OCI-LY7 (cell line): Measurements from ENCODE around the gene HSPH1. TPM values are rescaled to one million over a fixed set of nuclear protein-coding genes. Genes with fewer than 3 reads are reported as not detected.

Experiments
- BruUV-seq: library from RNA; stranded (reverse); fragments of 400-500 nt; replicated peaks from 2 replicates; lab custom pipeline; 2021; lab: Mats Ljungman, UMichigan
- CTCF ChIA-PET: fragments of 300-600 bp; sonication (Branson Sonifier 250); formaldehyde crosslinking; loops from one replicate; lab custom pipeline; 2022; ENCODE audit warnings: antibody characterized with exemption; ENCODE audit not compliant: unreplicated experiment; lab: Charles Lee
- POLR2A ChIA-PET: fragments of 300-600 bp; sonication (Branson Sonifier 250); formaldehyde crosslinking; loops from one replicate; lab custom pipeline; 2022; ENCODE audit warnings: antibody characterized with exemption; lab: Charles Lee
- DNase-seq: peaks from one replicate; pipeline ENCODE4 v3.0.0-alpha.2; 2015; ENCODE audit warnings: low spot score
- H2AFZ ChIP-seq: fragments of 200-600 bp; sonication (generic), shearing (Covaris generic); 2 replicates; pipeline ENCODE4 v1.6.1; 2014; ENCODE audit warnings: mild to moderate bottlenecking, antibody characterized with exemption, low read length, moderate library complexity
- H3K27ac ChIP-seq: fragments of 200-600 bp; sonication (generic); 2 replicates; pipeline ENCODE4 v1.5.1; 2014; ENCODE audit warnings: mixed run types, low read depth, mild to moderate bottlenecking, moderate library complexity, low read length, inconsistent platforms; ENCODE audit not compliant: poor library complexity, severe bottlenecking
- H3K36me3 ChIP-seq: fragments of 200-600 bp; sonication (generic); 2 replicates; pipeline ENCODE4 v1.6.1; 2014; ENCODE audit warnings: mild to moderate bottlenecking, antibody characterized with exemption, low read length, moderate library complexity, mixed read lengths; ENCODE audit not compliant: insufficient read depth
- H3K4me1 ChIP-seq: fragments of 200-600 bp; sonication (generic); 2 replicates; pipeline ENCODE4 v1.5.1; 2014; ENCODE audit warnings: mild to moderate bottlenecking, low read length; ENCODE audit not compliant: insufficient read depth, poor library complexity, severe bottlenecking
- H3K4me2 ChIP-seq: fragments of 200-600 bp; sonication (generic); 2 replicates; pipeline ENCODE4 v1.6.1; 2014; ENCODE audit warnings: mild to moderate bottlenecking, low read length
- H3K4me3 ChIP-seq: fragments of 200-600 bp; sonication (generic); 2 replicates; pipeline ENCODE4 v1.5.1; 2014; ENCODE audit warnings: mild to moderate bottlenecking, low read depth, low read length; ENCODE audit not compliant: poor library complexity, severe bottlenecking
- H3K79me2 ChIP-seq: fragments of 200-600 bp; sonication (generic); 2 replicates; pipeline ENCODE4 v1.6.1; 2016; ENCODE audit warnings: low read depth, mild to moderate bottlenecking, low read length, moderate library complexity, mixed read lengths; ENCODE audit not compliant: insufficient read depth
- H3K9me2 ChIP-seq: fragments of 200-600 bp; sonication (generic); 2 replicates; pipeline ENCODE4 v1.6.1; 2016; ENCODE audit warnings: mild to moderate bottlenecking, low read length, mixed read lengths; ENCODE audit not compliant: insufficient read depth
- H3K9me3 ChIP-seq: fragments of 200-600 bp; sonication (generic); 2 replicates; pipeline ENCODE4 v1.6.1; 2014; ENCODE audit warnings: mild to moderate bottlenecking, mixed run types, low read length, mixed read lengths
- H4K20me1 ChIP-seq: fragments of 200-600 bp; sonication (generic); 2 replicates; pipeline ENCODE4 v1.6.1; 2014; ENCODE audit warnings: mild to moderate bottlenecking, antibody characterized with exemption, low read length, moderate library complexity, mixed read lengths; ENCODE audit not compliant: insufficient read depth
- EZH2phosphoT487 ChIP-seq: fragments of 200-600 bp; sonication (generic); IDR thresholded peaks from 2 replicates; pipeline ENCODE4 v1.6.1; 2018; ENCODE audit warnings: low read depth, borderline replicate concordance, mild to moderate bottlenecking, mixed run types, antibody characterized with exemption, low read length, moderate library complexity, mixed read lengths
- intact Hi-C: fragments of 100-400 bp; cut with micrococcal nuclease; formaldehyde crosslinking; loops from one replicate; pipeline ENCODE4 v1.10.0; 2022; ENCODE audit not compliant: unreplicated experiment
- total RNA-seq, 2 experiments: library from RNA; depleted of rRNA in 1 of 2; stranded (reverse); fragments of >200 nt in 1 of 2; shearing (Covaris generic) in 1 of 2; gene quantifications; 2 replicates each; pipeline ENCODE4 v1.2.3, GENCODE V29; 2014 to 2022
- TF ChIP-seq, protein P1 (sequence below): fragments of 200-600 bp; sonication (generic); conservative IDR thresholded peaks from 2 replicates; pipeline ENCODE4 v1.5.1; 2014; ENCODE audit warnings: mild to moderate bottlenecking, antibody characterized with exemption, low read length, moderate library complexity, mixed read lengths

HSPH1 gene
- total RNA-seq, 2 experiments from 2014 or later: 89.6 to 176 TPM

DNA sequence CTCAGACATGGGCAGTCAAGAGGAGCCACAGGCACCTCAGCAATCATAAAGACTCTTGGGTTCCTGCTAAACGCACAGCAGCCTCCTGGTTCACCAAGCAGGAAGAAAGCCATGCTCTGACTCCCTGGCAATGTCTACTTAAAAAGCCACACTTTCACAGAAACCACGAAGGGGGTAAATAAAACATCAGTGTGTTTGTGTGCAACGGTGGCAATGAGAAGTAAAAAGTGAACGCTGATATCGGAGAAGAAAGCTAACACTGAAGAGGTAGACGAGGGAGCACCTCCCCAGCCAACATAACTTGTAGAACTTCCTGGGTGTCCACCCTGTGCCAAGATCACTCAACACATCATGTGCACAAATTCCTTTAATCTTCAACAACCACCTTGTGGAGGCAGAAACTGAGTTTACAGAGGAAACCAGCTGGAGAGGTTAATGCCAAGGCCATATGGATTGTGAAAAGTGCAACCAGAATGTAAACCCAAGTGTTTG lies 30.2 kb downstream of the HSPH1 start:
- BruUV-seq: no TSS peak
- intact Hi-C loops: no loop called here
- Histone ChIP-seq H3K79me2 (no peaks in the 10 kb centered on the region), H4K20me1 (peaks cover 8% of the 10 kb centered on the region; the same call in 1 of the 2 replicates), H3K36me3 (peaks cover 34% of the 10 kb centered on the region), H3K9me2 (no peaks in the 10 kb centered on the region), H3K4me1 (no peaks in the 10 kb centered on the region), H3K4me3 (no peak overlapping the region), H2AFZ (no peak overlapping the region), H3K27ac (no peak overlapping the region), H3K4me2 (no peak overlapping the region), H3K9me3 (no peaks in the 10 kb centered on the region)
- TF ChIP-seq EZH2phosphoT487: no peak
- TF ChIP-seq, protein P1, sequence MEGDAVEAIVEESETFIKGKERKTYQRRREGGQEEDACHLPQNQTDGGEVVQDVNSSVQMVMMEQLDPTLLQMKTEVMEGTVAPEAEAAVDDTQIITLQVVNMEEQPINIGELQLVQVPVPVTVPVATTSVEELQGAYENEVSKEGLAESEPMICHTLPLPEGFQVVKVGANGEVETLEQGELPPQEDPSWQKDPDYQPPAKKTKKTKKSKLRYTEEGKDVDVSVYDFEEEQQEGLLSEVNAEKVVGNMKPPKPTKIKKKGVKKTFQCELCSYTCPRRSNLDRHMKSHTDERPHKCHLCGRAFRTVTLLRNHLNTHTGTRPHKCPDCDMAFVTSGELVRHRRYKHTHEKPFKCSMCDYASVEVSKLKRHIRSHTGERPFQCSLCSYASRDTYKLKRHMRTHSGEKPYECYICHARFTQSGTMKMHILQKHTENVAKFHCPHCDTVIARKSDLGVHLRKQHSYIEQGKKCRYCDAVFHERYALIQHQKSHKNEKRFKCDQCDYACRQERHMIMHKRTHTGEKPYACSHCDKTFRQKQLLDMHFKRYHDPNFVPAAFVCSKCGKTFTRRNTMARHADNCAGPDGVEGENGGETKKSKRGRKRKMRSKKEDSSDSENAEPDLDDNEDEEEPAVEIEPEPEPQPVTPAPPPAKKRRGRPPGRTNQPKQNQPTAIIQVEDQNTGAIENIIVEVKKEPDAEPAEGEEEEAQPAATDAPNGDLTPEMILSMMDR: no peak
- POLR2A ChIA-PET: no interaction called here
- CTCF ChIA-PET: no interaction called here
- DNase-seq: peak; percentile 4

GRCh38 chr13:31129419-31129818 lies 32.3 kb downstream of the HSPH1 start:
- no peak overlapping the region for H3K4me3 ChIP-seq
- no peaks in the 10 kb centered on the region for H3K9me2 ChIP-seq
- no peak overlapping the region for H3K4me2 ChIP-seq
- no peak overlapping the region for H2AFZ ChIP-seq
- no peaks in the 10 kb centered on the region for H3K79me2 ChIP-seq
- BruUV-seq: no TSS peak
- H3K36me3 ChIP-seq: peaks cover 13% of the 10 kb centered on the region; the same call in 1 of the 2 replicates
- H4K20me1 ChIP-seq: no peaks in the 10 kb centered on the region
- no peak for TF ChIP-seq EZH2phosphoT487
- POLR2A ChIA-PET: no interaction called here
- H3K9me3 ChIP-seq: no peaks in the 10 kb centered on the region
- H3K4me1 ChIP-seq: no peaks in the 10 kb centered on the region
- intact Hi-C loops: no loop called here
- CTCF ChIA-PET: no interaction called here
- no peak overlapping the region for H3K27ac ChIP-seq
- no peak for DNase-seq

DNA sequence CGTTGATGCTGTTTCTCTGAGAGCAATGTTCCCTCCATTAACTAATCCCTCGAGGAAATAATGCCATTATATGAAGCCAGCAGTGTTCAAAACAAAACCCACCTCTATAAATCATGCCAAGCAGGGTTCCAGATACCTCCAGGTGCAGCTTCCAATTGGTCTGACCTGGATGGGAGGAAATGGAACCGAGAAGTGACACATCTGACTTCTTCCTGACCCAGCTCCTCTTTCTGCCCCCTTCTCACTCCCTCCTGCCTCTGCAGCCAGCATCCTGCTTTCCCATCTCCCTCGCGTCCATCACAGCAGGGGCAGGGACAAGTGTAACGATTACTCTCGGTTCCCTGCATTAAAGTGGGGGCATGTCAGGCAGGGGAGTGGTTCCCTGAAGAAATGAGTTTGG lies 37.5 kb downstream of the HSPH1 start:
- DNase-seq: no peak
- intact Hi-C loops: no loop called here
- Histone ChIP-seq H3K27ac (no peak overlapping the region), H3K4me1 (peaks cover 8% of the 10 kb centered on the region), H3K36me3 (no peaks in the 10 kb centered on the region), H3K9me2 (no peaks in the 10 kb centered on the region), H4K20me1 (no peaks in the 10 kb centered on the region), H3K4me3 (no peak overlapping the region), H3K9me3 (no peaks in the 10 kb centered on the region), H3K79me2 (no peaks in the 10 kb centered on the region), H2AFZ (no peak overlapping the region), H3K4me2 (no peak overlapping the region)
- CTCF ChIA-PET: no interaction called here
- POLR2A ChIA-PET: interaction anchor here (0.9 to 2.0 kb wide), 2 partner anchors 14 to 1485 kb away, joined by 3 to 6 read pairs; no protein-coding TSS in a partner anchor
- no TSS peak for BruUV-seq
- TF ChIP-seq, protein P1: no peak
- TF ChIP-seq EZH2phosphoT487: no peak
